ENCODE results near the gene SPIRE1.

DNA sequence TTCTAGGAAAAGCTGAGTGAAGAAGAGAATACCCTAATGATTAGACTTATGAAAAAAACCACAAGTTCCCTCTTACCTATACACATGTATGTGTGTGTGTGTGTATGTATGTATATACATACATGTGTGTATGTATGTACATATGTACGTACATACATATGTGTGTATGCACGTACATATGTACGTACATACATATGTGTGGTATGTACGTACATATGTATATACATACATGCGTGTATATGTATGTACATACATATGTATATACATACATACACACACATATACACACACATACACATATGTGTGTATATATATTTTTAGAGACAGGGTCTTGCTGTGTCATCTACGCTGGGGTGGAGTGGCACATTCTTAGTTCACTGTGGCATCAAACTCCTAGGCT lies 196.6 kb downstream of the SPIRE1 start:
- no peak for TF ChIP-seq POLR2A (IDR thresholded peaks at IDR 0.05; ENCODE audit: low read length)
- no peak for TF ChIP-seq GATA1 (IDR thresholded peaks at IDR 0.05; ENCODE audit: low read depth, low read length)

Data from erythroblast (primary cell).